Measurements from ENCODE around the gene ZNF777. TPM values are rescaled to one million over a fixed set of nuclear protein-coding genes. Genes with fewer than 3 reads are reported as not detected.

Gene ZNF777
- 18.5 to 20.0 TPM (median 18.9 TPM) in 3 replicates for total RNA-seq

DNA sequence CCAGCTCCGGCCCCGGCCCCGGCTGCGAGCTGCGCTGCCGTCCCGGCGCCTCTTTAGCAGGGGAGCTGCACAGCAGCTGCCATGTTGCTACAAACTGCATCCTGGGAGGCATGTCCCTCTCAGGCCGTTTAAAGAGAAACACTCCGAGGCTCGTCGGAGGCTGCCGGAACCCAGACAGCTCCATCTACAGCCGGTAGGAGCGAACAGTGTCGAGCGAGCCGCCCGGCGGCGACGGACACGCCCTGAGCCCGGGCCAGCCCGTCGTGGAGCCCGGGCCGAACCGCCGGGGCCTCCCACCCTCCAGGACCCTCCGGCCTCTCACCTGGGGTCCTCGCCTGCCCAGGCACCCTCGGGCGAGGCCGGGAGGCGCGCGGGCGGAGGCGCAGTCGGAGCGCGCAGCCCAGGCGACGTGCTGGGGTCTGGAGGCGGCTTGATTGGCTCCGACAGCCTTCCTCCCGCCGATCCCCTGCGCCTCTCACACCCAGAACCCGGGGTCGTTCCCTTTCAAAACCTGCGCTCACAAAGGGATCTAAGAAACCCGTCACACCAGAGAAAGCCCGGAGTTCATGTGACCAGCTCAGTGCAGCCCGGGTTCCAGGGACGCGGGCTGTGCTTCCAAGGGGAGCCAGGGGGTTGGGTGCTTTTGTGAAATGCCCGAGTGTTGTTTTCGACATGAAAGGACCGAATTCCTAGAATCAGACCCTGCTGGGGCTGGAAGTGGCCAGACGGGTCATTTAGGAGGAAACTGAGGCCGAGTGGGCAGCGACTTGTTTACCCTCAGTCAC lies at the start of gene ZNF777:
Gene ZNF777, minus strand, starts transcription at position 570 of the 785 bp plus-strand sequence. CDS start 5,040 bp downstream, outside the sequence.
- peak; percentile 42 to 73 for DNase-seq (ENCODE audit: low spot score in 2 of 2, unreplicated experiment in 2 of 2)
- H3K4me1 Mint-ChIP-seq: peaks cover 16% of the 10 kb centered on the region
- peaks cover 5% of the 10 kb centered on the region for H3K27me3 Mint-ChIP-seq (ENCODE audit: low read depth)
- peak within 1 kb of the TSS; percentile 87 for H3K27ac Mint-ChIP-seq
- H3K36me3 Mint-ChIP-seq: peaks cover 4% of the 10 kb centered on the region
- H3K4me3 Mint-ChIP-seq: peak within 1 kb of the TSS; percentile 86
- TF ChIP-seq CTCF (IDR thresholded peaks at IDR 0.05; ENCODE audit: unreplicated experiment): no peak
- H3K9me3 Mint-ChIP-seq: peaks cover 4% of the 10 kb centered on the region

GRCh38 chr7:149510248-149510647 lies 49.4 kb upstream of the ZNF777 start:
- H3K4me3 Mint-ChIP-seq: no peak overlapping the region
- peaks cover 2% of the 10 kb centered on the region for H3K27me3 Mint-ChIP-seq (ENCODE audit: low read depth)
- H3K4me1 Mint-ChIP-seq: no peaks in the 10 kb centered on the region
- peaks cover 61% of the 10 kb centered on the region for H3K9me3 Mint-ChIP-seq
- no peak overlapping the region for H3K27ac Mint-ChIP-seq
- no peak for DNase-seq (ENCODE audit: low spot score in 2 of 2, unreplicated experiment in 2 of 2)
- H3K36me3 Mint-ChIP-seq: peaks cover 2% of the 10 kb centered on the region
- TF ChIP-seq CTCF (IDR thresholded peaks at IDR 0.05; ENCODE audit: unreplicated experiment): no peak

DNA sequence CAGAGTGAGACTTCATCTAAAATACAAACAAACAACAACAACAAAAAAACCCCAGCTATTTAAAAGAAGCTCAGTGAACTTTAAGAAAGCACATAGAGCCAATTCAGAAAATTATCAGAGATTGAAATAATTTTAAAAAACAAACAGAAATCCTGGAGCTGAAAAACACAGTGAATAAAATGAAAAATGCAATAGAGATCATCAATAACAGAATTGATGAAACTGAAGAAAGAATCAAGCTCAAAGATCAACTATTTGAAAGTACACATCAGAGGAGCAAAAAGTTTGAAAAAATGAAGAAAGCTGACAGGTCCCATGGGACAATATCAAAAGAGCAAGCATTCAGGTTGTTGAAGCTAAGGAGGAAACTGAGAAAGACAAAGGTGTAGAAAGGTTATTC lies 48.9 kb upstream of the ZNF777 start:
- Mint-ChIP-seq H3K4me3 (no peak overlapping the region), H3K36me3 (peaks cover 2% of the 10 kb centered on the region), H3K9me3 (peaks cover 63% of the 10 kb centered on the region), H3K27ac (no peak overlapping the region), H3K4me1 (no peaks in the 10 kb centered on the region), H3K27me3 (ENCODE audit: low read depth) (peaks cover 2% of the 10 kb centered on the region)
- no peak for TF ChIP-seq CTCF (IDR thresholded peaks at IDR 0.05; ENCODE audit: unreplicated experiment)
- no peak for DNase-seq (ENCODE audit: low spot score in 2 of 2, unreplicated experiment in 2 of 2)

GRCh38 chr7:149505551-149505950 lies 44.7 kb upstream of the ZNF777 start:
- Mint-ChIP-seq H3K36me3 (peaks cover 2% of the 10 kb centered on the region), H3K9me3 (peaks cover 34% of the 10 kb centered on the region), H3K4me3 (no peak overlapping the region), H3K27me3 (ENCODE audit: low read depth) (peaks cover 21% of the 10 kb centered on the region), H3K27ac (no peak overlapping the region), H3K4me1 (no peaks in the 10 kb centered on the region)
- DNase-seq (ENCODE audit: low spot score in 2 of 2, unreplicated experiment in 2 of 2): no peak
- no peak for TF ChIP-seq CTCF (IDR thresholded peaks at IDR 0.05; ENCODE audit: unreplicated experiment)

DNA sequence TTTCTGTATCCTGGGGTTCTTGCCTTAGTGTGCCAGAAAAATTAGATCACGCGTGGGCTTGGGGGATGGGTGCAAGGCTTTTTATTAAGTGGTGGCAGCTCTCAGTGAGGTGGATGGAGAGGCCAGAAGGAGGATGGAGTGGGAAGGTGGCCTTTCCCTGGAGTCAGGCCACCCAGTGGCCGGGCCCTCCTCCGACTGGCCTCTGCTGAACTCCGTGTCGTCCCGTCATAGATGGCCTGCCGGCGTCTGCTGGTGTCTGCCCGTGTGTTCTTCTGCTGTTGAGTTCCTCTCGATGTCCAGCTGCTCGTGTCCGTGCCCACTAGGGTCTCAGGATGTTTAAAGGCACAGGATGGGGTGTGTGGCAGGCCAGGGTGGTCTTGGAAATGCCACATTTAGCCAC lies 40.8 kb upstream of the ZNF777 start:
- H3K27ac Mint-ChIP-seq: no peak overlapping the region
- peaks cover 3% of the 10 kb centered on the region for H3K4me1 Mint-ChIP-seq
- TF ChIP-seq CTCF (IDR thresholded peaks at IDR 0.05; ENCODE audit: unreplicated experiment): no peak
- peaks cover 19% of the 10 kb centered on the region for H3K9me3 Mint-ChIP-seq
- H3K4me3 Mint-ChIP-seq: no peak overlapping the region
- H3K36me3 Mint-ChIP-seq: no peaks in the 10 kb centered on the region
- no peak for DNase-seq (ENCODE audit: low spot score in 2 of 2, unreplicated experiment in 2 of 2)
- H3K27me3 Mint-ChIP-seq (ENCODE audit: low read depth): peaks cover 41% of the 10 kb centered on the region
